NB4 (cell line): ENCODE results near the gene SNAP29.

Experiments used
- CTCF ChIP-seq: IDR thresholded peaks from one replicate; pipeline ENCODE4 v1.5.1; 2012; ENCODE audit warnings: low read depth, low read length
- MAX ChIP-seq: IDR thresholded peaks from 2 replicates; pipeline ENCODE4 v1.6.1; 2011; ENCODE audit warnings: low read depth, low read length

GRCh38 chr22:20904980-20905355 is 46.2 kb downstream of the SNAP29 start:
- TF ChIP-seq CTCF, result no peak
- TF ChIP-seq MAX, result no peak
